Measurements from ENCODE around the gene BCAN.

The BCAN gene

GRCh38 chr1:156632355-156632754 is 9.6 kb upstream of the BCAN start:
- H3K9ac ChIP-seq (ENCODE audit: insufficient read length): no peak overlapping the region
- no peaks in the 10 kb centered on the region for H3K36me3 ChIP-seq (ENCODE audit: insufficient read depth, low read length)
- TF ChIP-seq POLR2AphosphoS5 (IDR thresholded peaks at IDR 0.05; ENCODE audit: borderline replicate concordance, low read depth, low read length) (no peak), EZH2 (IDR thresholded peaks at IDR 0.05) (no peak), FOXP2 (optimal IDR thresholded peaks at IDR 0.05; ENCODE audit: control extremely low read depth, extremely low read length, insufficient read depth) (no peak)
- no peak for DNase-seq (ENCODE audit: low read depth, low spot score)
- H3K27ac ChIP-seq: no peak overlapping the region
- no peak overlapping the region for H3K4me3 ChIP-seq
- H3K9me3 ChIP-seq (ENCODE audit: low read depth, low read length): no peaks in the 10 kb centered on the region

- Histone ChIP-seq H3K36me3 (ENCODE audit: insufficient read depth, low read length) (no peaks in the 10 kb centered on the region), H3K9me3 (ENCODE audit: low read depth, low read length) (no peaks in the 10 kb centered on the region), H3K4me3 (no peak overlapping the region), H3K27ac (no peak overlapping the region), H3K9ac (ENCODE audit: insufficient read length) (no peak overlapping the region)
- DNase-seq (ENCODE audit: low read depth, low spot score): no peak
- TF ChIP-seq FOXP2 (optimal IDR thresholded peaks at IDR 0.05; ENCODE audit: control extremely low read depth, extremely low read length, insufficient read depth) (no peak), EZH2 (IDR thresholded peaks at IDR 0.05) (no peak), POLR2AphosphoS5 (IDR thresholded peaks at IDR 0.05; ENCODE audit: borderline replicate concordance, low read depth, low read length) (no peak)
Observed at GRCh38 chr1:156638189-156638985, 3.5 kb upstream of the BCAN start.

- DNase-seq (ENCODE audit: low read depth, low spot score): no peak
- no peak overlapping the region for H3K27ac ChIP-seq
- H3K36me3 ChIP-seq (ENCODE audit: insufficient read depth, low read length): no peaks in the 10 kb centered on the region
- H3K9ac ChIP-seq (ENCODE audit: insufficient read length): no peak overlapping the region
- TF ChIP-seq FOXP2 (optimal IDR thresholded peaks at IDR 0.05; ENCODE audit: control extremely low read depth, extremely low read length, insufficient read depth) (no peak), EZH2 (IDR thresholded peaks at IDR 0.05) (no peak), POLR2AphosphoS5 (IDR thresholded peaks at IDR 0.05; ENCODE audit: borderline replicate concordance, low read depth, low read length) (no peak)
- no peak overlapping the region for H3K4me3 ChIP-seq
- H3K9me3 ChIP-seq (ENCODE audit: low read depth, low read length): no peaks in the 10 kb centered on the region
Observed at GRCh38 chr1:156639601-156640101, 2.3 kb upstream of the BCAN start.

GRCh38 chr1:156640842-156641706 is 843 bp upstream of the BCAN start:
- Histone ChIP-seq H3K27ac (no peak overlapping the region), H3K9ac (ENCODE audit: insufficient read length) (no peak overlapping the region), H3K4me3 (no peak overlapping the region), H3K36me3 (ENCODE audit: insufficient read depth, low read length) (no peaks in the 10 kb centered on the region), H3K9me3 (ENCODE audit: low read depth, low read length) (no peaks in the 10 kb centered on the region)
- no peak for DNase-seq (ENCODE audit: low read depth, low spot score)
- TF ChIP-seq POLR2AphosphoS5 (IDR thresholded peaks at IDR 0.05; ENCODE audit: borderline replicate concordance, low read depth, low read length) (no peak), EZH2 (IDR thresholded peaks at IDR 0.05) (no peak), FOXP2 (optimal IDR thresholded peaks at IDR 0.05; ENCODE audit: control extremely low read depth, extremely low read length, insufficient read depth) (no peak)

- no peaks in the 10 kb centered on the region for H3K9me3 ChIP-seq (ENCODE audit: low read depth, low read length)
- DNase-seq (ENCODE audit: low read depth, low spot score): no peak
- no peaks in the 10 kb centered on the region for H3K36me3 ChIP-seq (ENCODE audit: insufficient read depth, low read length)
- H3K9ac ChIP-seq (ENCODE audit: insufficient read length): no peak overlapping the region
- no peak overlapping the region for H3K4me3 ChIP-seq
- TF ChIP-seq FOXP2 (optimal IDR thresholded peaks at IDR 0.05; ENCODE audit: control extremely low read depth, extremely low read length, insufficient read depth) (no peak), EZH2 (IDR thresholded peaks at IDR 0.05) (peak; percentile 79)
- H3K27ac ChIP-seq: no peak overlapping the region
Observed at GRCh38 chr1:156642265-156643048, 540 bp downstream of the BCAN start.

- Histone ChIP-seq H3K4me3 (no peak overlapping the region), H3K27ac (no peak overlapping the region), H3K9ac (ENCODE audit: insufficient read length) (no peak overlapping the region), H3K9me3 (ENCODE audit: low read depth, low read length) (no peaks in the 10 kb centered on the region), H3K36me3 (ENCODE audit: insufficient read depth, low read length) (no peaks in the 10 kb centered on the region)
- TF ChIP-seq POLR2AphosphoS5 (IDR thresholded peaks at IDR 0.05; ENCODE audit: borderline replicate concordance, low read depth, low read length): no peak
- no peak for TF ChIP-seq FOXP2 (optimal IDR thresholded peaks at IDR 0.05; ENCODE audit: control extremely low read depth, extremely low read length, insufficient read depth)
- TF ChIP-seq EZH2 (IDR thresholded peaks at IDR 0.05): no peak
- DNase-seq (ENCODE audit: low read depth, low spot score): no peak
Observed at GRCh38 chr1:156643049-156643777, 1.3 kb downstream of the BCAN start.

- Histone ChIP-seq H3K36me3 (ENCODE audit: insufficient read depth, low read length) (no peaks in the 10 kb centered on the region), H3K9me3 (ENCODE audit: low read depth, low read length) (no peaks in the 10 kb centered on the region), H3K27ac (no peak overlapping the region), H3K4me3 (no peak overlapping the region), H3K9ac (ENCODE audit: insufficient read length) (no peak overlapping the region)
- no peak for DNase-seq (ENCODE audit: low read depth, low spot score)
- TF ChIP-seq FOXP2 (optimal IDR thresholded peaks at IDR 0.05; ENCODE audit: control extremely low read depth, extremely low read length, insufficient read depth) (no peak), EZH2 (IDR thresholded peaks at IDR 0.05) (no peak), POLR2AphosphoS5 (IDR thresholded peaks at IDR 0.05; ENCODE audit: borderline replicate concordance, low read depth, low read length) (no peak)
Observed at GRCh38 chr1:156643778-156644092, 1.8 kb downstream of the BCAN start.

All from SK-N-MC (cell line).